Measurements from ENCODE around the gene RBKS.
"Not testable (repeated sequence)": the region's sequence is repeated elsewhere in the genome, so short reads cannot be mapped to it uniquely, and the experiment has no call there.

The RBKS gene

GRCh38 chr2:27762951-27763906 is 127.0 kb downstream of the RBKS start:
- DNase-seq (ENCODE audit: low spot score), result no peak

DNA sequence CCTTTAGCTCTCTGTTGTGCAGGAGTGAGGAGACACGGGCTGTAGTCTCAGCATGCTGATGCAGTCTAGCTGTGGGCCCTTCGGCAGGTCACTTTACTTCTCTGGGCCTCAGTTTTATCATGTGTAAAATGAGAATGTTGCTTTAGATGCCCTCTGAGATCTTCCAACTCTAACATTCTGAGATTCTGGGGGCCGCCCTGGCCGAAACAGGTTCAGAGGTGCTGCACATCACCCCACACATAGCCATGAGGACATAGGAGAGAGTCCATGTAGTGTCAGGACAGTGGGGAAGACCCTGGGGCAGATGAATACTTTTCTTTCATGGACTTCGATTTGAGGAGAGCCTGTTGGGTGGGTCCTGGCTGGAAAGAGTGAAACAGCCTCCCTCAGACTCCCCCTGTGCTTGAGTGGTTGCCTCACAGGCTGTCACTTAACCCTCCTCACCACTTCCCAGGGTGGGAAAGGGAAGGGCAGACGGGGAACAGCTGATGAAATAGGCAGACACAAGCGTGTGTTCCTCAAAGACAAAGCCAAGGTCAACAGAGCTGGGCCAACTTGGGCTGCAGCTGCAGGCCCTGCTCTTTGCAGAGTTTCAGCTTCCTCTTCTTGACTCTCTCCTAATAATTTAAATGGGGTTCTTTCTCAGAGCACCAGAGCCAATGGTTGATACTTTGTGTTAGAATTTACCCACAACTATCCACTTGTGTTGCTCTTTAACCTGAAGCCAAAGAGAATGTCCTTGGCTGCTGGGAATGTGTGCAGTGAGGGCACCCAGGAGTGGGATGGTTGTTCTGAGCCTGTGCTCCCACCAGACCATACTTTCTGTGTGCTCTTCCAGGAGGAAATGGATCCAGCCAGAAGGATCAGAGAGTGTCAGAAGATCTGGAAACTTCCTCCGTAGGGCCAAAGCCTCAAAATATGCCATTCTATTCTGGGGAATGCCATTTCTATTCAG is 133.4 kb downstream of the RBKS start:
- no peak for DNase-seq (ENCODE audit: low spot score)

DNA sequence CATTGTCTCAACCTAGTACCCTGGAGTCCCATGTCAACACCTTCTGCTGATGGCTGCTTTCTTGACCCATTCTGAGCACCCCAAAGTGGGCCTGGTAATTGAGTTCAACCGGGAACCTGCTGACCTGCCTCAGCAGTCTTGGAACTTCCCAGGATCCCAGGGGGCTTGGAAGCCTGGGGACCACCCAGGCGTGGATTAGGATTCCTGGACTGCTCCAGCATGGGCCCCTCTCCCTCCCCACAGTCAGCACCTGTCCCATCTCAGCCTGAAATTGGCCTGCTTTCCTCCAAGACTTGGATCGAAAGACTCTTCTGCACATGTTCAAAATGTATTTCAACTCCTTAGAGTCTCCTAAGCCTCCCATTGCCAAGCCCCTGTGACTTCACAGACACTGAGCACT is 134.1 kb downstream of the RBKS start:
- no peak for DNase-seq (ENCODE audit: low spot score)

DNA sequence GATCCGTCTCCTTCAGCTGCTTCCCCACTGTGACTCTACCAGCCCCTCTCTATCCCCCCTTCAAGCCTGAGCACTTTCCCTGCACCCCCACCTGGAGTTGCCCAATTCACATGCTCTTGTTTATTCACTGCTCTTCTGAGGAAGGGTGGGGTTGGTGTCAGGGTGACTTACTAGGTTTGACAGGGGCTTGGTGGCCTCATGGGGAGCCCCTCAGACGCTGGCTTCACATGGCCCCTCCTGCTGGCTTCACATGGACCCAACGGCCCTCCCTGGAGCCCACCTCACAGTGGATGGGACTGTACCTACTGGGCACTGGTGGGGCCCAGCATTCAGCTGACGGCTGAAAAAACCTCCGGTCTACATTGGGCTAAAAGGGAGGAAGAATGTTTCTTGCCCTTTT is 135.4 kb downstream of the RBKS start:
- DNase-seq (ENCODE audit: low spot score), result no peak

DNA sequence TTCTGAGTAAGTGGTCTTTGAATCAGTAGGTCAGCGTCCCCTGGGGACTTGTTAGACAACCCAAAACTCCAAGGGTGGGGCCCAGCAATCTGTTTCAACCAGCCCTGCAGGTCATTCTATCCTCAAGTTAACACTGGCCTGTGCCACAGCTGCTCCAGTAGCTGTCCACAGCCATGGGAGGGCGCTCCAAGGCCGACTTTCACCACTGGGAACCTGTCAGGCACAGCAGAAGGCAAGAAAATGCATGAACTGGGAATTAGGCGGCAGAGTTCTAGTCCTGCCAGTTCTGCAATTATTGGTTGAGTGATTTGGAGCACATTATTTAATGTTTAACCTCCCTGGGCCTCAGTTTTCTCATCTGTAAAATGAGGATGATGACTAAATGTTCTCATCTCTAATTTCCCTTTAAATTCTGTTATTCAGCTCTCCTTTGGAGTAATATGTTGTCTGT is 136.0 kb downstream of the RBKS start:
- peak; percentile 79 for DNase-seq (ENCODE audit: low spot score)

- peak; percentile 43 for DNase-seq (ENCODE audit: low spot score)
Observed at GRCh38 chr2:27752551-27753237, 137.5 kb downstream of the RBKS start.

- no peak for DNase-seq (ENCODE audit: low spot score)
Observed at GRCh38 chr2:27751377-27751776, 138.8 kb downstream of the RBKS start.

DNA sequence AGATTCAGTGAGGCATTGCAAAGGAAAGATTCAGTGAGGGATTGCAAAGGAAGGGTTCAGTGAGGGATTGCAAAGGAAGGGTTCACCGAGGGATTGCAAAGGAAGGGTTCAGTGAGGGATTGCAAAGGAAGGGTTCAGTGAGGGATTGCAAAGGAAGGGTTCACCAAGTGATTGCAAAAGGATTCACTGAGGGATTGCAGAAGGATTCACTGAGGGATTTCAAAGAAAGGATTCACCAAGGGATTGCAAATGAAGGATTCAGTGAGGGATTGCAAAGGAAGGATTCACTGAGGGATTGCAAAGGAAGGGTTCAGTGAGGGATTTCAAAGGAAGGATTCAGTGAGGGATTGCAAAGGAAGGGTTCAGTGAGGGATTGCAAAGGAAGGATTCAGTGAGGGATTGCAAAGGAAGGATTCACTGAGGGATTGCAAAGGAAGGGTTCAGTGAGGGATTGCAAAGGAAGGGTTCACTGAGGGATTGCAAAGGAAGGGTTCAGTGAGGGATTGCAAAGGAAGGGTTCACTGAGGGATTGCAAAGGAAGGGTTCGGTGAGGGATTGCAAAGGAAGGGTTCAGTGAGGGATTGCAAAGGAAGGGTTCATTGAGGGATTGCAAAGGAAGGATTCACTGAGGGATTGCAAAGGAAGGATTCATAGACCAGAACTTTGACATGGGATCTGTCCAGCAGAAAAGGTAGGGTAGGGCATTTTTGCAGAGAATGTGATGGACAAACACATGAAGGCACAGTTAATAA is 141.2 kb downstream of the RBKS start:
- not testable (repeated sequence) for DNase-seq (ENCODE audit: low spot score)

- DNase-seq (ENCODE audit: low spot score), result no peak
Observed at GRCh38 chr2:27747827-27748352, 142.3 kb downstream of the RBKS start.

DNA sequence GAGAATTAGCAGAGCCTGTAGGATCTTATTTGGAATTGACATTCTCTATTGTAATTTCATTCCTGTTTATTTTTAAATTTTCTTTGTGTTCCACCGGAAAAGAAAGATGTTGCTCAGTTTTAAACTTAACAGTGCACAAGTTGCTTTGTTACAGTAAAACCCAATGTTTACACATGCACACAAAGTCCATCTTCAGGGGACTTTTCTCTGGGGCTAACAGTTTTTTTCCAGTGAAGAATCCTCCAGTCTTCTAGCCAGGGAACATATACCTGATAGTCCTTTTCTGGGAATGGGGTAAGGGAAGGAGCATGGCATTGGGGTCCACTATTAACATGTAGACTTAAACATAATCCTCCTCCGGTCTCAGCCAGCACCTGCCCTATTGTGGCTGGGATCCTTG is 143.9 kb downstream of the RBKS start:
- DNase-seq (ENCODE audit: low spot score), result no peak

- DNase-seq (ENCODE audit: low spot score), result not testable (repeated sequence)
Observed at GRCh38 chr2:27745494-27745893, 144.7 kb downstream of the RBKS start.

DNA sequence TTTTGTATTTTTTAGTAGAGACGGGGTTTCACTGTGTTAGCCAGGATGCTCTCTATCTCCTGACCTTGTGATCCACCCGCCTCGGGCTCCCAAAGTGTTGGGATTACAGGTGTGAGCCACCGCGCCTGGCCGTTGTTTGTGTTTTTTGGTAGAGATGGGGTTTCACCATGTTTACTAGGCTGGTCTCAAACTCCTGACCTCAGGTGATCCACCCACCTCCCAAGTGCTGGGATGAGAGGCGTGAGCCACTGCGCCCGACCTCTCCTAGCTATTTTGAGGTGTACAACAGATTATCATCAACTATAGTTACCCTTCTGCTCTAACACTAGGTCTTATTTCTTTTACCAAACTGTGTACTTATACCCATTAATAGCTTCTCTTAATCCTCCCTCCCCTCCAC is 147.6 kb downstream of the RBKS start:
- DNase-seq (ENCODE audit: low spot score), result no peak

- no peak for DNase-seq (ENCODE audit: low spot score)
Observed at GRCh38 chr2:27741673-27742072, 148.5 kb downstream of the RBKS start.

DNA sequence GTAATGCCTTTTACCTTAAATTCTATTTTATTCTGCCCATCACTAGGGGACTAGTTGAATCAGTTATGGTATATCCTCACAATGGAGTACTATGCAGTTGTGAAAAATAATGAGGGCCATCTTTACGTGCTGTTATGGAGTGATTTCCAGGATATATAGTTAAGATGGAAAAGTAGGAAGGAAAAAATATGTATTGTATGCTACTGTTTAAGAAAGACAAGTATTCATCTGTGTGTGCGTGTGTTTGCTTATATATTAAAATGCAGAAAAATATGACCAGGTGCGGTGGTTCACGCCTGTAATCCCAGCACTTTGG is 151.2 kb downstream of the RBKS start:
- no peak for DNase-seq (ENCODE audit: low spot score)

DNA sequence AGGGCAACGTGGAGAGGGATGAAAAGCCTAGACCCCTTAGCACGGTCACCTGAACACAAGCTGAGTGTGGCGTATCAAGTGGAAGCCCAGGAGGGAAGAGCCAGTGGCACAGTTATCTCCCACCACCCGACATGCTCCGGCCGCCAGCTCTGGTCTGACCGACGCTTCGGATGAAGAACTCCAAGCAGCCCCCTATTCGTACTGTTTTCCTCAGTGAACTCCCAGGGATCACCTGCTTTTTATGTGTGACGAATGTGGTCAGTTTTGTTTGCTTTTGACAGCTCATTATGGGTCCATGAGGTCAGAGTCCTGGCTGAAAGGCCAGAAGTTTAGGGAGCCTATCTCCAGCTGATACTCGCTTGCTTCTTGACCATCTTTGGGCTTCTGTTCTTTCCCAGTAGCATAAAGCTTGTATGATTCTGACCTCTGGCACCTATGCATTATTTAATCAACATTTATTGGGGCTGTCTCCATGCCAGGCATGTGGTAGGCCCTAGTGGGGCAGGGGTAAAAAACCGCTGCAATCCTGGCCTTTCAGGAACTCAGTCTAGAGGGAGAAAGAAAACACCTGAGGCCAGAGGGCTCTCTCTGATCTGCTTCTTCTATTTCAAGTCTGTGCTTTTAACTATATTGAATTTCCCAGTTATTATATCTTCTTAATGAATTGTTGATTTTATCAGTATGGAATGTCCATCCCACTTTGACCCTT is 151.7 kb downstream of the RBKS start:
- no peak for DNase-seq (ENCODE audit: low spot score)

- no peak for DNase-seq (ENCODE audit: low spot score)
Observed at GRCh38 chr2:27737676-27738348, 152.4 kb downstream of the RBKS start.

DNA sequence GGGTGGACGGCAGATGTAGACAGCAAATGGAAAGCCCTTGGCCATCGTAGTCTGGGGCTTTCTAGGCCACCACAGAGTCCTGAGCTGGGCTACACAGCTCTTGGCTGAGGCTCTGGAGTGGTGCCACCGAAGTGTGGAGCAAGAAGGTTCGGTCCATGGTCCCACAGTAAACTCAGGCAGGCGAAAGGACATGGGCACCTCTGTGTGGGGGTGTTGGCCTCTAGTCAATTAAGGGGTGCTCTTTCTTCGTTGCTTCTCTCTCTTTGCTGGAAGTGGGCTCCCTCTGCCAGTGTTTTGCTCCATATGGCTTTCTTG is 153.3 kb downstream of the RBKS start:
- DNase-seq (ENCODE audit: low spot score), result no peak

DNA sequence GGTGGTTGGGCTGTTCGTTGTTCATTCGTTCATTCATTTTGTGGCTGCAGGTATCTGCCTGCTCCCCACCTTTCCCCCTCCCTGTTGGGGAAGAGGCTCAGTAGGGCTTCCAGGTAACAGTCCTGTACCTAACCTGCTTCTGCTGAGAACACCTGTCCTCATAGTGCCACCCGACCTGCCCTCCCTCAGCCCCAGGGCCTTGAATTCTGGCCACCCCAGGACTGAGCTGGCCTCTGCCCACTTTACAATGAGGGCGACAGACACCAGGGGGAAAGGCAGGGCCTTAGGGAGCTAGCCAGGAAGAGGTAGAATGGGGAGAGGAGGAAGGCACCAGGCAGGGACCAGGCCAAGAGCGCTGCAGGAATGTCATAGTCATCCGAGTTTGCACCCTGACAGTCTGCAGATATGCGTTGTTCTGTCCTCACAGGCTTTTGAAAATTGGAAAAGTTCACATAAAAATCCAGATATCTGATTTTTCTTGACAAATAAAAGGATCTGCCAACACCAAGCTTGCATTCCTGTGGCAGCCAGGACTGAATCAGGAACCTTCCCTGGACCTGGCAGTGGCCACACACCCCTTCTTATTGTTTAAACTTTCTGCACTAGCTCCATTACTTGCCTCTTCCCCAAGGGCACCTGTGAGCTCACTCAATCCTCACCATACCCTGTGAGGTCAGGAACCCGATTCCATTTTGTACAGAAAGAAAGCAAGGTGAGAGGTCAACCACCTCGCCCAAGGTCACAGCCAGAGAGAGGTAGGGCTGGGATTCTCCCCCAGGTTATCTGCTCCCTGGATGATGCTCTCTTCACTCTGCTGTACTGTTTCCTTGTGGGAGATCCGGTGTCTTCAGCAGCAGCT is 153.9 kb downstream of the RBKS start:
- no peak for DNase-seq (ENCODE audit: low spot score)

DNA sequence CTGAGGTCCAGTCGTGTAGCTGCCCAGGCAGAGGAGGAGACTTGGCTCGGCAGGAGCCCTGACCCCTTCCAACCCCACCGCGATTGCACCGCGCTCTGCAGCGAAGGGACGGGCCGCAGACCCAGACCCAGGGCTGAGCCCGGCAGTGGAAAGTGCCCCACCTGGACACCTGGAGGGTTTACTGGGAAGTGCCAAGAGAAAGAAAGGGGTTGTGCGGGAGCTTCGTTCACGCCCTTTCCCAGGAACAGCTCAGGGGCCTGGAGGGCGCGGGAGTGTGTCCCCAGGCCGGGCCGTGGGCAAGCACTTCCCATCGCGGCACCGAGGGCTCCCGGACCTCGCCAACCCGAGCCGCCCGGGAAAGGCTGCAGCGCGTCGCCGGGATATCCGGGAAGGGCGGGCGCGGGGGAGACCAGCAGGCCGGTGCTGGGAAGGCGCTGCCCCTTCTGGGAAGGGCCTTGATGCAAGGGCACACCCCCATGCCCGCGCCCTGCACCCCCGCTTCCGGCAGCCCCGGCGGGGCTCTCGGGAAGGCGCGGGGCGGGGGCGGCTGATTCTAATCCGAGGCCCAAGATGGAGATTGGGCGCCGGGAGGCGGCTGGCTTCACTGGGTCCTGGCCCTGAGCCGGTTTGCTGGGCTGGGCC is 154.8 kb downstream of the RBKS start:
- peak; percentile 92 for DNase-seq (ENCODE audit: low spot score)

Data from iPS-NIHi11 (cell line).